Endodermal cell (in vitro differentiated cells): ENCODE measurements around the gene EFTUD2. TPM values are rescaled to one million over a fixed set of nuclear protein-coding genes. Genes with fewer than 3 reads are reported as not detected.

Experiments
- DNase-seq: peaks from one replicate; pipeline ENCODE4 v3.0.0-alpha.2; 2017
- H3K27ac ChIP-seq: 2 replicates; pipeline ENCODE4 v1.5.1; 2013; ENCODE audit warnings: mild to moderate bottlenecking, low read depth, low read length, moderate library complexity
- H3K27me3 ChIP-seq: 2 replicates; pipeline ENCODE4 v1.6.1; 2013; ENCODE audit warnings: mild to moderate bottlenecking, low read length, moderate library complexity; ENCODE audit not compliant: insufficient read depth, control insufficient read depth, poor library complexity, severe bottlenecking
- H3K36me3 ChIP-seq: 2 replicates; pipeline ENCODE4 v1.7.0; 2013; ENCODE audit warnings: mild to moderate bottlenecking, low read length, moderate library complexity; ENCODE audit not compliant: control insufficient read depth, insufficient read depth
- H3K4me1 ChIP-seq: one replicate; pipeline ENCODE4 v1.7.0; 2013; ENCODE audit warnings: low read length; ENCODE audit not compliant: control insufficient read depth, insufficient read depth
- H3K4me3 ChIP-seq: 2 replicates; pipeline ENCODE4 v1.5.1; 2013; ENCODE audit warnings: mild to moderate bottlenecking, low read length, moderate library complexity
- H3K9ac ChIP-seq: 2 replicates; pipeline ENCODE4 v1.6.1; 2013; ENCODE audit warnings: mild to moderate bottlenecking, low read length, moderate library complexity; ENCODE audit not compliant: poor library complexity, severe bottlenecking; ENCODE audit errors: extremely low read depth
- H3K9me3 ChIP-seq: 2 replicates; pipeline ENCODE4 v1.6.1; 2013; ENCODE audit warnings: mild to moderate bottlenecking, low read length, moderate library complexity; ENCODE audit not compliant: control insufficient read depth
- H3K27ac Mint-ChIP-seq: 2 replicates; pipeline ENCODE4 v1.8.0; 2020; ENCODE audit warnings: mixed read lengths
- H3K27me3 Mint-ChIP-seq: 2 replicates; pipeline ENCODE4 v1.8.0; 2021; ENCODE audit warnings: mild to moderate bottlenecking, mixed read lengths; ENCODE audit not compliant: insufficient read depth
- H3K36me3 Mint-ChIP-seq: 2 replicates; pipeline ENCODE4 v1.8.0; 2020; ENCODE audit warnings: low read depth, mixed read lengths
- H3K4me1 Mint-ChIP-seq: 2 replicates; pipeline ENCODE4 v1.8.0; 2020; ENCODE audit warnings: mixed read lengths
- H3K4me3 Mint-ChIP-seq: 2 replicates; pipeline ENCODE4 v1.8.0; 2020; ENCODE audit warnings: mild to moderate bottlenecking, moderate library complexity, mixed read lengths
- H3K9me3 Mint-ChIP-seq: 2 replicates; pipeline ENCODE4 v1.8.0; 2020; ENCODE audit warnings: mild to moderate bottlenecking, mixed read lengths
- WGBS, 2 experiments: methylation state at CpG; one replicate each; pipeline versions ENCODE4 v1.1.5 to v1.1.7; 2013; ENCODE audit warnings: missing lambda C conversion rate in 2 of 2, mixed read lengths in 1 of 2; ENCODE audit not compliant: insufficient coverage in 1 of 2, insufficient read length in 1 of 2; 5-methylcytosine and 5-hydroxymethylcytosine counted together
- total RNA-seq, 2 donors: library from RNA; stranded (reverse); fragmentation: NEBNext Ultra II Directional in 1 of 2; extraction: Animal tissue kit (Norgen Biotek cat#: 25700) in 1 of 2; gene quantifications; 2 replicates in 1 of 2; 3 replicates in 1 of 2; pipeline ENCODE4 v1.2.1, GENCODE V29; 2021
- TF ChIP-seq, protein P1 (sequence below): fragments of 200-600 bp; sonication (generic); conservative IDR thresholded peaks from 2 replicates; pipeline ENCODE4 v1.5.0; 2021; ENCODE audit warnings: antibody characterized with exemption, mild to moderate bottlenecking

EFTUD2 gene
- total RNA-seq, 2 donors from 2014 or later, result 145 to 171 TPM

DNA sequence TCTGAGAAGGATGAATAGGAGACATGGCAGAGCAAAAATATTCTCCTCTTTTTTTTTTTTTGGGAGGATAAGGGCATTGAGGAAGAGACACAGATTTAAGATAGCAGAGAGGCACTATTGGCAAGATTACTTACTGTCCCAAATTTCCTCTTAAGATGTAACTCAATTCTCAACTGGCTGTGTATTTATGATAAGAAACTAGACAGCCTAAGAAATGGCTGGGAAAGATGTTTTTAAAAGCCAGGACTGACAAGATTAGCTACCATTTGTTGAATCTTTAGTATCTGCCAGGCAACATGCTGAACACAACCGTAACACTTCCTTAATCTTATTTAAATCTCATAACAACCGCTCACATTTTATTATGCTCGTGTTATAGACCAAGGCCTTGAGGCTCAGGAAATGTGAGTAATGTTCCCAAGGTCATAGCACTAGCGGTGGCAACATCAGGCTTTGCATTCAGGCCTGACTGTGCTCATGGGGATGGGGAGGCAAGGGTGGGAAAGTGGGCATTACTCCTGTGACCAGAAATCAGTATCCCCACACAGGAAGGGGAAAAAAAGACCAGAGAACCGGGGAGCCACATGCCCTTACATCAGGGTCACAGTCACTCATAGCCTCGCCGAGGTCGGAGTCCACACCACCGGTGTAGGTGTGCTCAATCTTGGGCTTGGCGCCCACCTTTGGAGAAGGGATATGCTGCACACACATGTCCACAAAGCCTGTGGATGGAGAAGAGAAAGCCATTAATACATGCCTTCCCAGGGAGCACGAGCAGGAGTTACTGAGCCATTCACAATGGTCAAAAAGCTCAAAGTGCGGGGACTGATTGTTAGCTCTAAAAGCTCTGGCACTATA, 36.0 kb downstream of the EFTUD2 start:
- no peaks in the 10 kb centered on the region for H3K4me1 ChIP-seq
- no peaks in the 10 kb centered on the region for H3K27me3 ChIP-seq
- no peak for DNase-seq
- TF ChIP-seq, protein P1, sequence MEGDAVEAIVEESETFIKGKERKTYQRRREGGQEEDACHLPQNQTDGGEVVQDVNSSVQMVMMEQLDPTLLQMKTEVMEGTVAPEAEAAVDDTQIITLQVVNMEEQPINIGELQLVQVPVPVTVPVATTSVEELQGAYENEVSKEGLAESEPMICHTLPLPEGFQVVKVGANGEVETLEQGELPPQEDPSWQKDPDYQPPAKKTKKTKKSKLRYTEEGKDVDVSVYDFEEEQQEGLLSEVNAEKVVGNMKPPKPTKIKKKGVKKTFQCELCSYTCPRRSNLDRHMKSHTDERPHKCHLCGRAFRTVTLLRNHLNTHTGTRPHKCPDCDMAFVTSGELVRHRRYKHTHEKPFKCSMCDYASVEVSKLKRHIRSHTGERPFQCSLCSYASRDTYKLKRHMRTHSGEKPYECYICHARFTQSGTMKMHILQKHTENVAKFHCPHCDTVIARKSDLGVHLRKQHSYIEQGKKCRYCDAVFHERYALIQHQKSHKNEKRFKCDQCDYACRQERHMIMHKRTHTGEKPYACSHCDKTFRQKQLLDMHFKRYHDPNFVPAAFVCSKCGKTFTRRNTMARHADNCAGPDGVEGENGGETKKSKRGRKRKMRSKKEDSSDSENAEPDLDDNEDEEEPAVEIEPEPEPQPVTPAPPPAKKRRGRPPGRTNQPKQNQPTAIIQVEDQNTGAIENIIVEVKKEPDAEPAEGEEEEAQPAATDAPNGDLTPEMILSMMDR, result no peak
- WGBS, 2 experiments, result 93 to 96% methylated on average over 8 to 12 of the region's 12 CpGs
- Mint-ChIP-seq H3K27ac (no peak overlapping the region), H3K4me1 (no peaks in the 10 kb centered on the region), H3K27me3 (no peaks in the 10 kb centered on the region), H3K4me3 (no peak overlapping the region), H3K9me3 (no peaks in the 10 kb centered on the region), H3K36me3 (peaks cover 75% of the 10 kb centered on the region)
- no peak overlapping the region for H3K4me3 ChIP-seq
- peaks cover 83% of the 10 kb centered on the region for H3K36me3 ChIP-seq
- no peak overlapping the region for H3K27ac ChIP-seq
- H3K9ac ChIP-seq, result no peak overlapping the region
- no peaks in the 10 kb centered on the region for H3K9me3 ChIP-seq

DNA sequence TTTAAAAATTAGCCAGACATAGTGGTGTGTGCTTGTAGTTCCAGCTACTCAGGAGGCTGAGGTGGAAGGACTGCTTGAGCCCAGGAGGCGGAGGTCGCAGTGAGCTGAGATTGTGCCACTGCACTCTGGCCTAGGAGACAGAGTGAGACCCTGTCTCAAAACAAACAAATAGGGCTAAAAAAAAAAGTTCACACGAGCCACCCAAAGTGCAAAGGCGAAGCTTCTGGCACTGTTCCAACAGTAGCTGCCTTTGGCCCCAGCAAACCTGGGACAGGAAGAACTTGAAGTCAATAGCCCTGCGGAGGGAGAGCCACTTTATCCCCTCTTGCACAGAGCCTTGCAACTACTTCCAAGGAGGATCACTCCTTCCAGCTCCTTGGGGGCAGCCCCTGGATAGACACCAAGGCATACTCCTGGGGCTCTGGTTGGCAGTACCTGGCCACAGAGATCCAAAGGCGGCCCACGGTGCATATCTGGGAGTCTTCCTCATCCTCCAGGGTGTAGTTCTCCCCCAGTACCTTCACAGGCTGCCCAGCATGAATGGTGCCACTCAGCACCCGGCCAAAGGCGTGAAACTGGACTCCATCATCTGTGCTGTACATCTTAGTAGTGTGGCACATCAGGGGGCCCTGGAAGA, 36.8 kb downstream of the EFTUD2 start:
- DNase-seq, result no peak
- no peaks in the 10 kb centered on the region for H3K9me3 ChIP-seq
- H3K36me3 ChIP-seq, result peaks cover 82% of the 10 kb centered on the region
- H3K4me3 ChIP-seq, result no peak overlapping the region
- no peak overlapping the region for H3K27ac ChIP-seq
- Mint-ChIP-seq H3K4me3 (no peak overlapping the region), H3K36me3 (peaks cover 70% of the 10 kb centered on the region), H3K27ac (no peak overlapping the region), H3K27me3 (no peaks in the 10 kb centered on the region), H3K9me3 (no peaks in the 10 kb centered on the region), H3K4me1 (no peaks in the 10 kb centered on the region)
- H3K9ac ChIP-seq, result no peak overlapping the region
- H3K27me3 ChIP-seq, result no peaks in the 10 kb centered on the region
- WGBS, 2 experiments, result 92 to 94% methylated on average over 9 of the region's 9 CpGs
- TF ChIP-seq, protein P1, result no peak
- H3K4me1 ChIP-seq, result no peaks in the 10 kb centered on the region

DNA sequence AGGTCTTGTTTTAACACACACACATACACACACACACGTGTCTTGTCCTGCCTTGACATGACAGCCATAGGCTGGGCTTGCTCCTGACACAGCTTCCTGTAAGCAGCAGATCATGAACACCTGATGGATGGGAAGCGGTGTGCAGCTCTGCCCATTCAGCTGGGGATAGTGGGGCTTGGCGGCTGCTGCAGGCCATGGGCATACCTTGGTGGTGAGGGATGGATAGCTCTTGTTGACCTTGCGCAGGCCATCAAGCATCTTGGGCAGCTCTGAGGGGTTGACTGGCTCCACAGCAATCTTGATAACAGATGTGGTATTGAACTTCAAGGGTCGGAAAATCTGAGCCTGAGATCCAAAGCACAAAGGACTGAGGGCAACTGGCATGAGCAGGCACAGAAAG, 39.5 kb downstream of the EFTUD2 start:
- TF ChIP-seq, protein P1, result no peak
- Mint-ChIP-seq H3K4me1 (no peaks in the 10 kb centered on the region), H3K9me3 (no peaks in the 10 kb centered on the region), H3K27me3 (no peaks in the 10 kb centered on the region), H3K36me3 (peaks cover 86% of the 10 kb centered on the region), H3K27ac (no peak overlapping the region), H3K4me3 (no peak overlapping the region)
- Histone ChIP-seq H3K9ac (no peak overlapping the region), H3K9me3 (no peaks in the 10 kb centered on the region), H3K4me1 (no peaks in the 10 kb centered on the region), H3K27ac (no peak overlapping the region), H3K27me3 (no peaks in the 10 kb centered on the region), H3K4me3 (no peak overlapping the region), H3K36me3 (peaks cover 97% of the 10 kb centered on the region)
- DNase-seq, result no peak
- 94 to 95% methylated on average over 2 to 5 of the region's 5 CpGs for WGBS, 2 experiments
